ENCODE data around the gene PLAAT1.

GRCh38 chr3:193241716-193242115, 694 bp downstream of the PLAAT1 start:
- TF ChIP-seq POLR2A (IDR thresholded peaks at IDR 0.05) (no peak), CTCF (IDR thresholded peaks at IDR 0.05) (no peak)

All from heart left ventricle (tissue), 13 donors.